ENCODE measurements around the gene LAMA5. TPM values are rescaled to one million over a fixed set of nuclear protein-coding genes. Genes with fewer than 3 reads are reported as not detected.

LAMA5 gene
- total RNA-seq, 2 donors from 2014 or later: 170 to 272 TPM

DNA sequence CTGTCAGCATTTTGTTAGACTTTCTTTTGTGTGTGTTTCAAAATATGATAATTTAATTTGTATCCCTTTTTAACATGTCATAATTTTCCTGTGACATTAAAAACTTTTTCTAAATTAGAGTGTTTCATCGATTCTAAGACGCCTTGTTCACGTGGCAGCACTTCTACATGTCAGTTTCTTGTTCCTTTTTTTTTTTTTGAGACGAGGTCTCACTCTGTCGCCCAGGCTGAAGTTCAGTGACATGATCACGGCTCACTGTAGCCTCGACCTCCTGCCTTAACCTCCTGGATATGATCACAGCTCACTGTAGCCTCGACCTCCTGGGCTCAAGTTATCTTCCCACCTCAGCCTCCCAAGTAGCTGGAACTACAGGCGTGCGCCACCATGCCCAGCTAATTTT lies 91.9 kb downstream of the LAMA5 start:
- no peaks in the 10 kb centered on the region for H3K4me1 ChIP-seq (replicated peaks)
- H3K27me3 ChIP-seq (replicated peaks; ENCODE audit: insufficient read depth): no peaks in the 10 kb centered on the region
- TF ChIP-seq POLR2AphosphoS5 (IDR thresholded peaks at IDR 0.05): no peak
- TF ChIP-seq POLR2A (IDR thresholded peaks at IDR 0.05): no peak
- TF ChIP-seq, protein P1, sequence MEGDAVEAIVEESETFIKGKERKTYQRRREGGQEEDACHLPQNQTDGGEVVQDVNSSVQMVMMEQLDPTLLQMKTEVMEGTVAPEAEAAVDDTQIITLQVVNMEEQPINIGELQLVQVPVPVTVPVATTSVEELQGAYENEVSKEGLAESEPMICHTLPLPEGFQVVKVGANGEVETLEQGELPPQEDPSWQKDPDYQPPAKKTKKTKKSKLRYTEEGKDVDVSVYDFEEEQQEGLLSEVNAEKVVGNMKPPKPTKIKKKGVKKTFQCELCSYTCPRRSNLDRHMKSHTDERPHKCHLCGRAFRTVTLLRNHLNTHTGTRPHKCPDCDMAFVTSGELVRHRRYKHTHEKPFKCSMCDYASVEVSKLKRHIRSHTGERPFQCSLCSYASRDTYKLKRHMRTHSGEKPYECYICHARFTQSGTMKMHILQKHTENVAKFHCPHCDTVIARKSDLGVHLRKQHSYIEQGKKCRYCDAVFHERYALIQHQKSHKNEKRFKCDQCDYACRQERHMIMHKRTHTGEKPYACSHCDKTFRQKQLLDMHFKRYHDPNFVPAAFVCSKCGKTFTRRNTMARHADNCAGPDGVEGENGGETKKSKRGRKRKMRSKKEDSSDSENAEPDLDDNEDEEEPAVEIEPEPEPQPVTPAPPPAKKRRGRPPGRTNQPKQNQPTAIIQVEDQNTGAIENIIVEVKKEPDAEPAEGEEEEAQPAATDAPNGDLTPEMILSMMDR (IDR thresholded peaks at IDR 0.05): no peak
- peaks cover 3 to 21% of the 10 kb centered on the region in 2 donors for H3K36me3 ChIP-seq
- intact Hi-C loops (cut with DNase I): no loop called here
- no peak overlapping the region for H3K27ac ChIP-seq
- DNase-seq (ENCODE audit: low spot score): no peak
- H3K9me3 ChIP-seq: no peaks in the 10 kb centered on the region
- 92% methylated on average over 10 of the region's 10 CpGs for WGBS
- no peak overlapping the region for H3K4me3 ChIP-seq

DNA sequence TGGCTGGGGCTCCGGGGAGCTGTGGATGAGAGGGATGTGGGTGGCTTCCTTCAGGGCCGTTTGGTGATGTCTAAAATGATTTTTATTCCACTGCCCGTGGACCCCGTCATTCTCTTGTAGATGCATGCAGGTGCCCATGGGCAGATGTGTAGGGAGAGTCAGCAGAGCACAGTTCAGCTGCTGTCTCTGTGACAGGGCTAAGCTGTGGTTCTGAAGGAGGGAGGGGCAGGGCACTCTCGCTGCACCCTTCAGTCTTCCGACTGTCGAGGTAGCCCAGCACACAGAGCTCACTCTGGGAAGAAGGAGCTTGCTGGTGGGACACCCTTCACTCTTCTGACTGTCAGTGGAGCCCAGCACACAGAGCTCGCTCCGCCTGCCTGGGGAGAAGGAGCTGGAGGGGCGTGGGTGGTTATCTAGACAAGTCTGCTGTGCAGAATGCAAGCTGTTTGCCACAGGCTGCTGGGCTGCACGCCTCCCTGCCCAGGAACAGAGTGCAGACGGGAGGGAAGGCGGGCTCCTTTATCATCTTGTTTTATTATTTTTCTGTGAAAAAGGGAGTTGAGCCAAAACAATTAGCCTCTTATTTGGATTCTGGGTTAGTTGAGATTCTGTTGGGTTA lies 92.7 kb downstream of the LAMA5 start:
- H3K36me3 ChIP-seq: peaks cover 3 to 13% of the 10 kb centered on the region in 2 donors
- WGBS: 42% methylated on average over 13 of the region's 13 CpGs
- intact Hi-C loops (cut with DNase I): no loop called here
- H3K27ac ChIP-seq: no peak overlapping the region
- DNase-seq (ENCODE audit: low spot score): no peak
- TF ChIP-seq POLR2A (IDR thresholded peaks at IDR 0.05) (no peak), POLR2AphosphoS5 (IDR thresholded peaks at IDR 0.05) (no peak)
- TF ChIP-seq, protein P1 (IDR thresholded peaks at IDR 0.05): no peak
- H3K27me3 ChIP-seq (replicated peaks; ENCODE audit: insufficient read depth): no peaks in the 10 kb centered on the region
- H3K9me3 ChIP-seq: no peaks in the 10 kb centered on the region
- H3K4me3 ChIP-seq: no peak overlapping the region
- no peaks in the 10 kb centered on the region for H3K4me1 ChIP-seq (replicated peaks)

DNA sequence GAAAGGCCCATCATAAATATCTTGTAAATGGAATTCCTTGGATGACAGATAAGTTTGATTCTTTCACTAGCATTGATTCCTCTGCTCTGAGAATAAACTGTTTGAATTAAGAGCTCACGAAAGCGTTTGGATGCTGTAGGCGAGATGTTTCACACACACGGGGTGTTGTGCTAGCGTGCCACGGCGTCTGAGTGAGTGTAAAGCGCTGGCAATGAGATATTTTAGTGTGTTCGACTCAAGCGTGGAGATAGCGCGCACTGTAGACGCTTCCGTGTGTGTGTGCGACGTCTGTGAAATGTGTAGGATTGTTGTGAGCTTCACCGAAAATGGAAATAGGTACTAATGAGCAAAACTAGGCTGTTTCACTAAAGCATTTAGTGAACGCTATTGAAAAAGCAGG lies 93.7 kb downstream of the LAMA5 start:
- TF ChIP-seq POLR2A (IDR thresholded peaks at IDR 0.05) (no peak), POLR2AphosphoS5 (IDR thresholded peaks at IDR 0.05) (no peak)
- TF ChIP-seq, protein P1 (IDR thresholded peaks at IDR 0.05): no peak
- Histone ChIP-seq H3K4me1 (replicated peaks) (no peaks in the 10 kb centered on the region), H3K9me3 (no peaks in the 10 kb centered on the region), H3K4me3 (no peak overlapping the region), H3K27ac (no peak overlapping the region), H3K27me3 (replicated peaks; ENCODE audit: insufficient read depth) (no peaks in the 10 kb centered on the region), H3K36me3 (peaks cover 3 to 7% of the 10 kb centered on the region in 2 donors)
- intact Hi-C loops (cut with DNase I): no loop called here
- DNase-seq (ENCODE audit: low spot score): no peak
- WGBS: 94% methylated on average over 18 of the region's 18 CpGs

DNA sequence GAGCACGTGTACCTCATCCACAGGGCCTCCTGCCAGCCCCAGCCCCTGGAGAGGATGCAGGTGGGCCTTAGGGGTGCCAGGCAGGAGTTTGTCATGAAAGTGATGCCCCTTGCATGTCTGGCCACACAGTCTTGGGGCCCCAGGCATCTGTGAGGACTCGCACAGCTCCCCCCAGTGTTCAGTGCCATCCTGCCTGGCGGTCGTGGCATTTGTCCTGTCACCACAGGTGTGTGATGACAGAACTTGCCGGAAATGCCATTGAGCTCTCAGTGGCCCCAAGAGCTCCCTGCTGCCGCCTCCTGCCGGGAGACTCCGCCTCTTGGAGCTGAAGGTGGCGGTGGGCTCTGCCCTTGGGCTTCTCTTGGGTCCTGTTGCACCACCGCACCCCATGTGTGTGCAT lies 94.9 kb downstream of the LAMA5 start:
- no peak overlapping the region for H3K4me3 ChIP-seq
- H3K27ac ChIP-seq: no peak overlapping the region
- no peaks in the 10 kb centered on the region for H3K9me3 ChIP-seq
- 78% methylated on average over 10 of the region's 10 CpGs for WGBS
- intact Hi-C loops (cut with DNase I): no loop called here
- H3K27me3 ChIP-seq (replicated peaks; ENCODE audit: insufficient read depth): no peaks in the 10 kb centered on the region
- DNase-seq (ENCODE audit: low spot score): no peak
- no peaks in the 10 kb centered on the region for H3K4me1 ChIP-seq (replicated peaks)
- TF ChIP-seq POLR2AphosphoS5 (IDR thresholded peaks at IDR 0.05) (no peak), POLR2A (IDR thresholded peaks at IDR 0.05) (no peak)
- TF ChIP-seq, protein P1 (IDR thresholded peaks at IDR 0.05): no peak
- H3K36me3 ChIP-seq: peaks cover 3 to 7% of the 10 kb centered on the region in 2 donors

DNA sequence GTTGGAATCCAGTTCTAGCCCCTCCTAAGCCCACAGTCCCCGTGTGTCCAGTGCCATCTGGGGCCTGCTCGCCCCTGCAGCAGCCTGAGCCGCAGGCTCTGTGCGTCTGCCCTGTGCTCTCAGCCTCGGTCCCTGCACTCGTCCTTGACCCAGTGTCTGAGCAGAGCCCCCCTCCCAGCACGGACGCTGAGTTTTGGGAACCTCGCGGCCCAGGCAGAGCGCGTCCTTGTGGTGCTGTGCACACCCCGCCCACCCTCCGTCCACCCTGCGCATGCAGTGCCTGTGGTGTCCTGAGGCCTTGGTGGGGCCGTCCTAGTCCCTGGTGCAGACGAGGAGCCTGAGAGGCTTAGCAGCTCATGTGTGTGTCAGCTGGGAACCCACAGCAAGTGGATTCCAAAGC lies 97.2 kb downstream of the LAMA5 start:
- 90% methylated on average over 17 of the region's 17 CpGs for WGBS
- no peaks in the 10 kb centered on the region for H3K27me3 ChIP-seq (replicated peaks; ENCODE audit: insufficient read depth)
- H3K27ac ChIP-seq: no peak overlapping the region
- H3K4me3 ChIP-seq: no peak overlapping the region
- no peaks in the 10 kb centered on the region for H3K9me3 ChIP-seq
- intact Hi-C loops (cut with DNase I): no loop called here
- H3K4me1 ChIP-seq (replicated peaks): no peaks in the 10 kb centered on the region
- TF ChIP-seq, protein P1 (IDR thresholded peaks at IDR 0.05): no peak
- TF ChIP-seq POLR2A (IDR thresholded peaks at IDR 0.05) (no peak), POLR2AphosphoS5 (IDR thresholded peaks at IDR 0.05) (no peak)
- peaks cover 3 to 8% of the 10 kb centered on the region in 2 donors for H3K36me3 ChIP-seq
- DNase-seq (ENCODE audit: low spot score): no peak

Data from prostate gland (tissue), 2 donors.